Epithelial cell of proximal tubule (primary cell): ENCODE results near the gene CLEC12A. TPM values are rescaled to one million over a fixed set of nuclear protein-coding genes. Genes with fewer than 3 reads are reported as not detected.

ENCODE experiments used
- DNase-seq: peaks from one replicate; pipeline ENCODE4 v3.0.0-alpha.2; 2011; ENCODE audit warnings: low read depth
- H3K4me3 ChIP-seq: 2 replicates; pipeline ENCODE4 v1.5.1; 2011; ENCODE audit warnings: low read depth, mild to moderate bottlenecking, low read length
- CTCF ChIP-seq: conservative IDR thresholded peaks from 2 replicates; pipeline ENCODE4 v1.5.1; 2012; ENCODE audit warnings: low read depth, mild to moderate bottlenecking, low read length
- total RNA-seq: library from RNA; depleted of rRNA; stranded (reverse); fragments of >200 nt; gene quantifications from 2 replicates; pipeline ENCODE4 v1.2.3, GENCODE V29; 2015

Gene CLEC12A
- total RNA-seq, 1 donor from 2014 or later: not detected

GRCh38 chr12:9933958-9934357 is 37.3 kb upstream of the CLEC12A start:
- no peak for TF ChIP-seq CTCF
- H3K4me3 ChIP-seq: no peak overlapping the region
- no peak for DNase-seq

- H3K4me3 ChIP-seq: no peak overlapping the region
- no peak for DNase-seq
- TF ChIP-seq CTCF: no peak
Measured at GRCh38 chr12:9935026-9935425, 36.2 kb upstream of the CLEC12A start.

GRCh38 chr12:9936591-9936990 is 34.6 kb upstream of the CLEC12A start:
- TF ChIP-seq CTCF: no peak
- H3K4me3 ChIP-seq: no peak overlapping the region
- DNase-seq: no peak

GRCh38 chr12:9940375-9940774 is 30.8 kb upstream of the CLEC12A start:
- TF ChIP-seq CTCF: peak; percentile 37
- no peak for DNase-seq
- no peak overlapping the region for H3K4me3 ChIP-seq

GRCh38 chr12:9941838-9942237 is 29.4 kb upstream of the CLEC12A start:
- TF ChIP-seq CTCF: no peak
- H3K4me3 ChIP-seq: no peak overlapping the region
- no peak for DNase-seq

- H3K4me3 ChIP-seq: no peak overlapping the region
- no peak for DNase-seq
- TF ChIP-seq CTCF: no peak
Measured at GRCh38 chr12:9943240-9943639, 28.0 kb upstream of the CLEC12A start.

- no peak for DNase-seq
- no peak for TF ChIP-seq CTCF
- H3K4me3 ChIP-seq: no peak overlapping the region
Measured at GRCh38 chr12:9944391-9944790, 26.8 kb upstream of the CLEC12A start.
